IMR-90 (cell line): Measurements from ENCODE around the gene TBXAS1. TPM values are rescaled to one million over a fixed set of nuclear protein-coding genes. Genes with fewer than 3 reads are reported as not detected.

ENCODE experiments used
- ATAC-seq: fragments of 200-7000 bp; cut with Tn5 transposase; 2 replicates; pipeline ENCODE4 v1.9.1; 2020; ENCODE audit warnings: low read depth, mild to moderate bottlenecking, moderate library complexity
- BruUV-seq: library from RNA; stranded (reverse); fragments of 400-500 nt; replicated peaks from 2 replicates; lab custom pipeline; 2021; lab: Mats Ljungman, UMichigan
- CTCF ChIA-PET: fragments of 300-600 bp; formaldehyde crosslinking; extraction: SDS; loops from one replicate; lab custom pipeline; 2021; ENCODE audit warnings: antibody characterized with exemption; lab: Yijun Ruan, JAX
- POLR2A ChIA-PET: fragments of 300-600 bp; sonication (Branson Sonifier 250); formaldehyde crosslinking; loops from one replicate; lab custom pipeline; 2022; ENCODE audit warnings: antibody characterized with exemption; ENCODE audit not compliant: unreplicated experiment; lab: Charles Lee
- DNase-seq: peaks from one replicate; pipeline ENCODE4 v3.0.0; 2013
- H2AFZ ChIP-seq: replicated peaks from 2 replicates; pipeline ENCODE3; 2013; ENCODE audit warnings: low read length, mild to moderate bottlenecking; ENCODE audit not compliant: poor library complexity
- H2AK5ac ChIP-seq: 2 replicates; pipeline ENCODE4 v1.6.1; 2013; ENCODE audit warnings: low read depth, low read length, inconsistent platforms
- H2AK9ac ChIP-seq: replicated peaks from 2 replicates; pipeline ENCODE3; 2013; ENCODE audit warnings: mild to moderate bottlenecking, low read depth, low read length, moderate library complexity; ENCODE audit not compliant: poor library complexity
- H2BK120ac ChIP-seq: 2 replicates; pipeline ENCODE4 v1.6.1; 2013; ENCODE audit warnings: low read depth, low read length, inconsistent platforms
- H2BK15ac ChIP-seq: 3 replicates; pipeline ENCODE4 v1.6.1; 2013; ENCODE audit warnings: low read depth, low read length, inconsistent platforms
- H2BK20ac ChIP-seq: 2 replicates; pipeline ENCODE4 v1.6.1; 2013; ENCODE audit warnings: low read depth, mild to moderate bottlenecking, inconsistent platforms, low read length, moderate library complexity
- H2BK5ac ChIP-seq: 2 replicates; pipeline ENCODE4 v1.6.1; 2013; ENCODE audit warnings: mild to moderate bottlenecking, low read depth, low read length, inconsistent platforms; ENCODE audit not compliant: poor library complexity, severe bottlenecking
- H3K14ac ChIP-seq: replicated peaks from 2 replicates; pipeline ENCODE4 v1.6.1; 2013; ENCODE audit warnings: low read depth, low read length, inconsistent platforms
- H3K18ac ChIP-seq: 2 replicates; pipeline ENCODE4 v1.6.1; 2013; ENCODE audit warnings: low read depth, low read length, control low read depth
- H3K23ac ChIP-seq: 2 replicates; pipeline ENCODE4 v1.6.1; 2013; ENCODE audit warnings: low read depth, low read length, inconsistent platforms
- H3K27ac ChIP-seq: 2 replicates; pipeline ENCODE4 v1.5.1; 2013; ENCODE audit warnings: mild to moderate bottlenecking, control low read depth, low read length; ENCODE audit not compliant: insufficient read depth
- H3K27me3 ChIP-seq: 2 replicates; pipeline ENCODE4 v1.6.1; 2013; ENCODE audit warnings: low read length; ENCODE audit not compliant: control insufficient read depth, insufficient read depth
- H3K36me3 ChIP-seq: 2 replicates; pipeline ENCODE4 v1.6.1; 2013; ENCODE audit warnings: low read length, mixed read lengths; ENCODE audit not compliant: control insufficient read depth, insufficient read depth
- H3K4ac ChIP-seq: 2 replicates; pipeline ENCODE4 v1.6.1; 2013; ENCODE audit warnings: low read depth, low read length, inconsistent platforms
- H3K4me1 ChIP-seq: 2 replicates; pipeline ENCODE4 v1.6.1; 2013; ENCODE audit warnings: low read length, mixed read lengths; ENCODE audit not compliant: control insufficient read depth, insufficient read depth
- H3K4me2 ChIP-seq: 2 replicates; pipeline ENCODE4 v1.6.1; 2013; ENCODE audit warnings: low read depth, mild to moderate bottlenecking, control low read depth, low read length, moderate library complexity
- H3K4me3 ChIP-seq: 2 replicates; pipeline ENCODE4 v1.5.1; 2013; ENCODE audit warnings: low read depth, mild to moderate bottlenecking, control low read depth, low read length, moderate library complexity; ENCODE audit not compliant: insufficient read depth
- H3K56ac ChIP-seq: 2 replicates; pipeline ENCODE4 v1.6.1; 2013; ENCODE audit warnings: low read length, inconsistent platforms; ENCODE audit not compliant: insufficient read depth; ENCODE audit errors: extremely low read depth
- H3K79me1 ChIP-seq, 2 experiments: 2 replicates each; pipeline ENCODE4 v1.6.1; 2013; ENCODE audit warnings: low read length in 2 of 2, inconsistent platforms in 1 of 2, low read depth in 1 of 2
- H3K9ac ChIP-seq: 2 replicates; pipeline ENCODE4 v1.6.1; 2013; ENCODE audit warnings: low read depth, low read length, control low read depth
- H3K9me1 ChIP-seq: 2 replicates; pipeline ENCODE4 v1.6.1; 2013; ENCODE audit warnings: low read length, inconsistent platforms; ENCODE audit not compliant: insufficient read depth
- H3K9me3 ChIP-seq: 2 replicates; pipeline ENCODE4 v1.6.1; 2013; ENCODE audit warnings: low read length; ENCODE audit not compliant: control insufficient read depth, insufficient read depth
- H4K20me1 ChIP-seq: 2 replicates; pipeline ENCODE4 v1.6.1; 2013; ENCODE audit warnings: low read length, inconsistent platforms; ENCODE audit not compliant: insufficient read depth
- H4K5ac ChIP-seq: 2 replicates; pipeline ENCODE4 v1.6.1; 2013; ENCODE audit warnings: mild to moderate bottlenecking, low read depth, low read length, control low read depth
- H4K8ac ChIP-seq, 2 experiments: 2 replicates each; pipeline ENCODE4 v1.6.1; 2013; ENCODE audit warnings: low read depth in 2 of 2, low read length in 2 of 2, control low read depth in 1 of 2, inconsistent platforms in 1 of 2
- H4K91ac ChIP-seq: 2 replicates; pipeline ENCODE4 v1.6.1; 2013; ENCODE audit warnings: low read depth, low read length, inconsistent platforms; ENCODE audit not compliant: insufficient read depth
- BHLHE40 ChIP-seq: fragments of 150-350 bp; IDR thresholded peaks from 2 replicates; pipeline ENCODE4 v1.6.1; 2016; ENCODE audit warnings: mild to moderate bottlenecking, low read depth, low read length
- CEBPB ChIP-seq: IDR thresholded peaks from 2 replicates; pipeline ENCODE4 v1.6.1; 2012; ENCODE audit warnings: low read depth, low read length, improper control_type of control experiment
- CHD1 ChIP-seq: IDR thresholded peaks from 2 replicates; pipeline ENCODE4 v1.6.1; 2012; ENCODE audit warnings: low read depth, low read length, improper control_type of control experiment
- CTCF ChIP-seq: conservative IDR thresholded peaks from 2 replicates; pipeline ENCODE4 v1.5.1; 2012; ENCODE audit warnings: mild to moderate bottlenecking, low read depth, low read length, improper control_type of control experiment
- ELK1 ChIP-seq: fragments of 150-350 bp; IDR thresholded peaks from 2 replicates; pipeline ENCODE4 v1.6.1; 2016; ENCODE audit warnings: low read depth, mild to moderate bottlenecking, low read length, moderate library complexity, borderline replicate concordance
- FOS ChIP-seq: fragments of 150-350 bp; IDR thresholded peaks from 2 replicates; pipeline ENCODE4 v1.6.1; 2016; ENCODE audit warnings: low read depth, low read length
- MAFK ChIP-seq: IDR thresholded peaks from 2 replicates; pipeline ENCODE4 v1.6.1; 2012; ENCODE audit warnings: low read depth, low read length, improper control_type of control experiment
- MAZ ChIP-seq: IDR thresholded peaks from 2 replicates; pipeline ENCODE4 v1.6.1; 2012; ENCODE audit warnings: low read depth, mild to moderate bottlenecking, low read length, improper control_type of control experiment, moderate library complexity, borderline replicate concordance
- MXI1 ChIP-seq: IDR thresholded peaks from 2 replicates; pipeline ENCODE4 v1.6.1; 2012; ENCODE audit warnings: low read depth, mild to moderate bottlenecking, low read length, moderate library complexity, borderline replicate concordance
- NFE2L2 ChIP-seq: fragments of 150-350 bp; IDR thresholded peaks from 2 replicates; pipeline ENCODE4 v1.6.1; 2016; ENCODE audit warnings: low read depth, mild to moderate bottlenecking, low read length
- POLR2A ChIP-seq: IDR thresholded peaks from 2 replicates; pipeline ENCODE4 v1.6.1; 2012; ENCODE audit warnings: mild to moderate bottlenecking, low read depth, low read length
- RAD21 ChIP-seq: IDR thresholded peaks from 2 replicates; pipeline ENCODE4 v1.6.1; 2012; ENCODE audit warnings: low read length, improper control_type of control experiment
- RCOR1 ChIP-seq: IDR thresholded peaks from 2 replicates; pipeline ENCODE4 v1.6.1; 2012; ENCODE audit warnings: mild to moderate bottlenecking, low read length, improper control_type of control experiment; ENCODE audit not compliant: insufficient replicate concordance
- RFX5 ChIP-seq: IDR thresholded peaks from 2 replicates; pipeline ENCODE4 v1.8.0; 2012; ENCODE audit warnings: low read depth, mild to moderate bottlenecking, low read length, moderate library complexity
- SMC3 ChIP-seq: fragments of 150-350 bp; IDR thresholded peaks from 2 replicates; pipeline ENCODE4 v1.6.1; 2016; ENCODE audit warnings: low read depth, mild to moderate bottlenecking, antibody characterized with exemption, low read length, moderate library complexity
- whole genome bisulfite sequencing, 2 experiments: methylation state at CpG; one replicate each; pipeline versions ENCODE4 v1.1.5 to v1.1.7; 2013; ENCODE audit warnings: missing lambda C conversion rate in 2 of 2; ENCODE audit not compliant: insufficient read length in 1 of 2; ENCODE audit errors: extremely low coverage in 2 of 2; 5-methylcytosine and 5-hydroxymethylcytosine counted together
- dilution Hi-C: fragments of 300-500 bp; cut with HindIII; formaldehyde crosslinking; loops from one replicate; pipeline ENCODE4 v1.14.3; 2018; ENCODE audit warnings: low sequenced_read_pairs; ENCODE audit not compliant: unreplicated experiment
- in situ Hi-C: fragments of 300-500 bp; cut with MboI; formaldehyde crosslinking; loops from 3 replicates; pipeline ENCODE4 v1.14.3; 2019; ENCODE audit warnings: low sequenced_read_pairs, inconsistent platforms, mixed read lengths
- intact Hi-C: fragments of 100-400 bp; cut with micrococcal nuclease; formaldehyde crosslinking; loops from 2 replicates; pipeline ENCODE4 v1.10.0; 2022
- polyA plus RNA-seq, 3 experiments: library from polyadenylated mRNA; depleted of rRNA; stranded (reverse); fragments of >200 nt; gene quantifications; 2 replicates each; pipeline ENCODE4 v1.2.3, GENCODE V29; 2012; ENCODE audit warnings: low replicate concordance in 1 of 3
- total RNA-seq: library from RNA; depleted of rRNA; stranded (reverse); fragments of >200 nt; gene quantifications from 2 replicates; pipeline ENCODE4 v1.2.3, GENCODE V29; 2012
- TF ChIP-seq, protein P1 (sequence below): fragments of 150-350 bp; IDR thresholded peaks from 2 replicates; pipeline ENCODE4 v1.6.1; 2017; ENCODE audit warnings: mild to moderate bottlenecking, antibody characterized with exemption, low read length, low read depth

The TBXAS1 gene
- total and polyA plus RNA-seq, 2 of the 4 experiments (the other 2 are of a cell fraction), result 5.9 to 10.8 TPM

DNA sequence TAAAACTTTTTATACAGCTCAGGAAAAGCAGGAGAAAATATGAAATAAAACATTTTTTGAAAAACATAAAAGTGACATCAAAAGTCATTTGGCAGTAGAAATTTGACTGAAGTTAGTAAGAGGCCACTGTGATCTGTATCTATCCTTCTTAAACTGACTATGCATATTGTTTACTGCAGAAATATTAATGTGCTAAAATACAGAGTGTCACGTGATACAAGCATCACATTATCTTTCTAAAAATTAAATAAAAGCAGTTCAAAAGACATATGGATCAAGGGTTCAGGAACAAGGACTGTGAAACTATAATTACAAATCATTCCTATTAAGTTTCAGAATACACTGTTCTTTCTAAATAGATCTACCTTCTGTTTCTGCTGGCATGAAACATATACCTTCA is 200.0 kb downstream of the TBXAS1 start:
- in situ Hi-C loops (no loop called here), dilution Hi-C loops (no loop called here), intact Hi-C loops (no loop called here)
- H3K27ac ChIP-seq, result no peak overlapping the region
- no peaks in the 10 kb centered on the region for H3K27me3 ChIP-seq
- no peaks in the 10 kb centered on the region for H3K9me3 ChIP-seq
- 0 out of 4 replicates have a peak, but pooled peaks cover 0 to 3% of the 10 kb centered on the region in 2 experiments for H3K79me1 ChIP-seq
- no peak overlapping the region for H3K4me3 ChIP-seq
- no peak for TF ChIP-seq RCOR1
- no peak for TF ChIP-seq CHD1
- no peak for TF ChIP-seq BHLHE40
- no peak for TF ChIP-seq CEBPB
- no peak for TF ChIP-seq RFX5
- no peak for TF ChIP-seq CTCF
- TF ChIP-seq RAD21, result no peak
- TF ChIP-seq ELK1, result no peak
- TF ChIP-seq FOS, result no peak
- TF ChIP-seq MAFK, result no peak
- no peak for TF ChIP-seq SMC3
- TF ChIP-seq, protein P1, sequence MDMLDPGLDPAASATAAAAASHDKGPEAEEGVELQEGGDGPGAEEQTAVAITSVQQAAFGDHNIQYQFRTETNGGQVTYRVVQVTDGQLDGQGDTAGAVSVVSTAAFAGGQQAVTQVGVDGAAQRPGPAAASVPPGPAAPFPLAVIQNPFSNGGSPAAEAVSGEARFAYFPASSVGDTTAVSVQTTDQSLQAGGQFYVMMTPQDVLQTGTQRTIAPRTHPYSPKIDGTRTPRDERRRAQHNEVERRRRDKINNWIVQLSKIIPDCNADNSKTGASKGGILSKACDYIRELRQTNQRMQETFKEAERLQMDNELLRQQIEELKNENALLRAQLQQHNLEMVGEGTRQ, result no peak
- no peak for TF ChIP-seq POLR2A
- TF ChIP-seq MAZ, result no peak
- TF ChIP-seq NFE2L2, result no peak
- no peak for TF ChIP-seq MXI1
- no peak overlapping the region for H3K23ac ChIP-seq
- H3K9ac ChIP-seq, result no peak overlapping the region
- H4K20me1 ChIP-seq, result no peaks in the 10 kb centered on the region
- H2AK5ac ChIP-seq, result no peak overlapping the region
- H4K8ac ChIP-seq, result no peak overlapping the region
- H3K4ac ChIP-seq, result no peak overlapping the region
- H2BK5ac ChIP-seq, result no peak overlapping the region
- ATAC-seq, result no peak
- H4K91ac ChIP-seq, result no peak overlapping the region
- H2BK20ac ChIP-seq, result no peak overlapping the region
- H3K56ac ChIP-seq, result no peak overlapping the region
- H3K9me1 ChIP-seq, result peaks cover 12% of the 10 kb centered on the region
- POLR2A ChIA-PET, result no interaction called here
- BruUV-seq, result no TSS peak
- no peak overlapping the region for H3K4me2 ChIP-seq
- no peak overlapping the region for H2BK15ac ChIP-seq
- no peak overlapping the region for H2AK9ac ChIP-seq
- WGBS, 2 experiments, result no CpG with 5 or more reads among the region's 1 CpG
- no peak overlapping the region for H4K5ac ChIP-seq
- peaks cover 3% of the 10 kb centered on the region; the same call in 1 of the 2 replicates for H3K4me1 ChIP-seq
- peaks cover 11% of the 10 kb centered on the region for H3K36me3 ChIP-seq
- CTCF ChIA-PET, result no interaction called here
- H3K18ac ChIP-seq, result no peak overlapping the region
- no peak for DNase-seq
- no peak overlapping the region for H2AFZ ChIP-seq
- H2BK120ac ChIP-seq, result no peak overlapping the region
- H3K14ac ChIP-seq, result no peak overlapping the region
